Natural killer cell (primary cell): ENCODE measurements around the gene ANK3. TPM values are rescaled to one million over a fixed set of nuclear protein-coding genes. Genes with fewer than 3 reads are reported as not detected.
A peak's percentile ranks its signal among the peaks of the same experiment; 100 is the strongest.

Experiments
- ATAC-seq, 3 donors: fragments of 150-1000 bp in 2 of 3; fragments of 200-7000 bp in 1 of 3; cut with Tn5 transposase; 1 replicate in 1 of 3; 2 replicates in 2 of 3; pipeline ENCODE4 v1.10.0; 2021; ENCODE audit warnings: mild to moderate bottlenecking in 2 of 3, moderate library complexity in 2 of 3
- DNase-seq, 2 donors: peaks; one replicate each; pipeline versions ENCODE4 v3.0.0 to v3.0.0-alpha.2; 2013 to 2021; ENCODE audit warnings: mixed read lengths in 1 of 2
- H3K27ac ChIP-seq: one replicate; pipeline ENCODE4 v1.5.1; 2013; ENCODE audit warnings: mild to moderate bottlenecking, low read length
- H3K27me3 ChIP-seq: one replicate; pipeline ENCODE4 v1.6.1; 2013; ENCODE audit warnings: low read length; ENCODE audit not compliant: control insufficient read depth, insufficient read depth
- H3K36me3 ChIP-seq: one replicate; pipeline ENCODE4 v1.6.1; 2013; ENCODE audit warnings: low read length; ENCODE audit not compliant: control insufficient read depth, insufficient read depth
- H3K4me1 ChIP-seq: one replicate; pipeline ENCODE4 v1.6.1; 2013; ENCODE audit warnings: low read length; ENCODE audit not compliant: control insufficient read depth, insufficient read depth
- H3K4me3 ChIP-seq: one replicate; pipeline ENCODE4 v1.5.1; 2013; ENCODE audit warnings: low read length
- H3K9me3 ChIP-seq: one replicate; pipeline ENCODE4 v1.6.1; 2013; ENCODE audit warnings: low read length; ENCODE audit not compliant: control insufficient read depth, insufficient read depth
- H3K27ac Mint-ChIP-seq, 2 donors: one replicate each; pipeline ENCODE4 v1.8.0; 2022; ENCODE audit warnings: mild to moderate bottlenecking in 2 of 2, mixed read lengths in 2 of 2, moderate library complexity in 1 of 2
- H3K27me3 Mint-ChIP-seq, 2 donors: one replicate each; pipeline ENCODE4 v1.8.0; 2022; ENCODE audit warnings: low read depth in 2 of 2, mixed read lengths in 2 of 2
- H3K36me3 Mint-ChIP-seq: one replicate; pipeline ENCODE4 v1.8.0; 2022; ENCODE audit warnings: mixed read lengths
- H3K4me1 Mint-ChIP-seq, 2 donors: one replicate each; pipeline ENCODE4 v1.8.0; 2022; ENCODE audit warnings: mixed read lengths in 2 of 2
- H3K4me3 Mint-ChIP-seq: one replicate; pipeline ENCODE4 v1.8.0; 2022; ENCODE audit warnings: mild to moderate bottlenecking, moderate library complexity, mixed read lengths
- H3K9me3 Mint-ChIP-seq, 2 donors: one replicate each; pipeline ENCODE4 v1.8.0; 2022; ENCODE audit warnings: mixed read lengths in 2 of 2
- WGBS: methylation state at CpG from one replicate; pipeline ENCODE4 v1.1.7; 2013; ENCODE audit warnings: missing lambda C conversion rate; ENCODE audit not compliant: insufficient coverage; 5-methylcytosine and 5-hydroxymethylcytosine counted together
- intact Hi-C: fragments of 100-400 bp; cut with micrococcal nuclease; formaldehyde crosslinking; loops from one replicate; pipeline ENCODE4 v1.14.2; 2022
- total RNA-seq, 4 donors: library from RNA; stranded (reverse); fragments of 120-200 nt in 1 of 4; gene quantifications; one replicate each; pipeline versions ENCODE4 v1.2.3 to v1.2.4, GENCODE V29; 2013 to 2022
- TF ChIP-seq, protein P1 (sequence below): fragments of 200-600 bp; IDR thresholded peaks from one replicate; pipeline ENCODE4 v1.8.0; 2022; ENCODE audit warnings: antibody characterized with exemption

The ANK3 gene
- total RNA-seq, result 10 to 100 TPM in 2 of 3 donors, 1 to 10 TPM in 1; 4.4 to 12.9 (median 11.4) TPM
- total RNA-seq (2013), result 22.5 TPM

DNA sequence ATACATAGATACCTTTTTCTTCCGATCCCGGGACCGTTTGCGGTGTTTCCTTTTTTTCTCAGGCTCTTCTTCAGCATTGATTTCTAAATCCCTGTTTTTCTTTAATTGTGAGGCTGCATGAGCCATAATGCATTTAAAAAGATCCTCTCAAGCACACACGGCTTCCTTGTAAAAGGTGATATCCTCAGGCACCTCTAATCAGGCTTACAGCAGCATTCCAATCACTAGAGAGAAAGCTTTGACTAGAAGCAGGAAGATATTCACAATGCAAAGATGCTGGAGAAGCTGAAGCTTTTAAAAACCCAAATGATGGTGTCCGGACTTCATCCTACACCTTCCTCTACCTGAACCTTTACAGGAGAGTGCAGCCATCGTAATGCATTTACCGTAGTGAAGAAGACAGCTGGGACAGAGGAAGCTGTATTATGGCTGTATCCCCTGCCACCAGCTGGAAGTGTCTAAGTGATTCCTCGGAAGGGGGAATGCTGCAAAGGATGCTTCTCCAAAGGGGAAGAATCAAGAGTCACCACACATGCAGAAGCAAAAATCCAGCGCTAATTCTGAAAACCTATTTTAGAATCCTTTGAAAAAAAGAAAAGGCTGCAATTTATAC is at the start of gene ANK3:
Gene ANK3 (minus strand): TSS at position 463 of the 613 bp plus-strand sequence. CDS start 337 bp downstream, at position 126.
- Mint-ChIP-seq H3K4me3 (no peak within 1 kb of the TSS), H3K27ac (no peak within 1 kb of the TSS), H3K4me1 (peaks cover 0 to 3% of the 10 kb centered on the region in 2 donors), H3K27me3 (peaks cover 0 to 3% of the 10 kb centered on the region in 2 donors), H3K36me3 (no peaks in the 10 kb centered on the region), H3K9me3 (no peaks in the 10 kb centered on the region)
- H3K9me3 ChIP-seq, result no peaks in the 10 kb centered on the region
- 93% methylated on average over 9 of the region's 10 CpGs for WGBS
- DNase-seq (no peak), ATAC-seq (no peak)
- intact Hi-C loops, result no loop called here
- H3K4me1 ChIP-seq, result peaks cover 3% of the 10 kb centered on the region
- H3K27me3 ChIP-seq, result no peaks in the 10 kb centered on the region
- no peak within 1 kb of the TSS for H3K4me3 ChIP-seq
- H3K27ac ChIP-seq, result no peak within 1 kb of the TSS
- TF ChIP-seq, protein P1, sequence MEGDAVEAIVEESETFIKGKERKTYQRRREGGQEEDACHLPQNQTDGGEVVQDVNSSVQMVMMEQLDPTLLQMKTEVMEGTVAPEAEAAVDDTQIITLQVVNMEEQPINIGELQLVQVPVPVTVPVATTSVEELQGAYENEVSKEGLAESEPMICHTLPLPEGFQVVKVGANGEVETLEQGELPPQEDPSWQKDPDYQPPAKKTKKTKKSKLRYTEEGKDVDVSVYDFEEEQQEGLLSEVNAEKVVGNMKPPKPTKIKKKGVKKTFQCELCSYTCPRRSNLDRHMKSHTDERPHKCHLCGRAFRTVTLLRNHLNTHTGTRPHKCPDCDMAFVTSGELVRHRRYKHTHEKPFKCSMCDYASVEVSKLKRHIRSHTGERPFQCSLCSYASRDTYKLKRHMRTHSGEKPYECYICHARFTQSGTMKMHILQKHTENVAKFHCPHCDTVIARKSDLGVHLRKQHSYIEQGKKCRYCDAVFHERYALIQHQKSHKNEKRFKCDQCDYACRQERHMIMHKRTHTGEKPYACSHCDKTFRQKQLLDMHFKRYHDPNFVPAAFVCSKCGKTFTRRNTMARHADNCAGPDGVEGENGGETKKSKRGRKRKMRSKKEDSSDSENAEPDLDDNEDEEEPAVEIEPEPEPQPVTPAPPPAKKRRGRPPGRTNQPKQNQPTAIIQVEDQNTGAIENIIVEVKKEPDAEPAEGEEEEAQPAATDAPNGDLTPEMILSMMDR, result no peak
- H3K36me3 ChIP-seq, result no peaks in the 10 kb centered on the region

DNA sequence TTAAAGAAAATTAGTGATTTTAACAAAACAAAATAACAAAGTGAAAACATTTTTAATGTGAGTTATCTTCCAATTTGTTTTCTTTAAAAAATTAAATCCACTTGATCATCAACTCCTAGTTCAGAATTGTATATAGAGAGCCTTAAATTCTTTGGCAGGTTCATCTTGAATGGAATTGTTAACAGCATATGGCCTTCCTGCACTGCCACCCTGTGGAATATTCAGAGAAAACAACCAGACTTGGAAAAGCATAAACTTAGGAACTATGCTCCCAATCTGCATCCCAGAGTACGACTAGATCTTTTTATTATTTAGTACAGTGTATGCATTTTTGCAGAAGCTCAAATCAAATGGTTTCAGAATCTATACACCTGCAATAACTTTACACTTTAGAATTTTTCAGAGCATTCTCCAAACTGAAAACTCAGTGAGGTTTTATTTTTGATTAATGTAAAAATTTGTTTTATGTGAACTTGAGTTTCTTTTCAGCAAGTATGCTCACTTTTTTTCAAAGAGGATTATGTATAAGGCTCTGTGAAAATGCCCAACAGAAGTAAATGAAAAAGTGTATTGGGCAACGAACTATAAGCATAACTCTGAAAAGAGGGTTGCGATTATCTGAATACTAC is 44.9 kb upstream of the ANK3 start:
- intact Hi-C loops, result loop anchor here (2.0 to 5.0 kb wide), 2 partner anchors 230 to 332 kb away; no protein-coding TSS in a partner anchor
- Mint-ChIP-seq H3K4me3 (no peak overlapping the region), H3K27me3 (no peaks in the 10 kb centered on the region), H3K27ac (no peak overlapping the region), H3K4me1 (no peaks in the 10 kb centered on the region), H3K9me3 (no peaks in the 10 kb centered on the region), H3K36me3 (no peaks in the 10 kb centered on the region)
- no peaks in the 10 kb centered on the region for H3K4me1 ChIP-seq
- no peak overlapping the region for H3K4me3 ChIP-seq
- H3K27me3 ChIP-seq, result no peaks in the 10 kb centered on the region
- WGBS, result 86% methylated on average over 2 of the region's 3 CpGs
- H3K36me3 ChIP-seq, result no peaks in the 10 kb centered on the region
- TF ChIP-seq, protein P1, result peak; percentile 27
- ATAC-seq (no peak), DNase-seq (peak in 1 of 2 donors; percentile 32)
- H3K9me3 ChIP-seq, result no peaks in the 10 kb centered on the region
- H3K27ac ChIP-seq, result no peak overlapping the region

DNA sequence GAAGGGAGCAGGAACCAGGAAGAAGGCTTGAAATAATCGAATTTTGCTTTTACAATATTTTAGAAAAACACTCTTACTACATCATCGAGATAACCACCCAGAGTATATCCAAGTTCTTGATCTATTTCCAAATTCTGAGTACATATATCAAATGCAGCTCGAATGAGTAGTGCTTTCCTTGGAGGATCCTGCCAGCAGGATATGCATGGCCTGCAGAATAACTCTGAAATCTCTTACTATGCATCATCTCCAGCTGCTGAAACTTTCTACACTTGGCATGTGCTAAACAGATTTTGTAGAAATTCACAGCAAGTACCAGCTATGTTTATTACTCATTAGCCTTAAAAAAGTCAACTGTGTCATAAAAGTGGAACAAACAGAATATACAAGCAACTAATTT is 44.0 kb upstream of the ANK3 start:
- H3K4me1 Mint-ChIP-seq, result no peaks in the 10 kb centered on the region
- TF ChIP-seq, protein P1, result no peak
- no peaks in the 10 kb centered on the region for H3K36me3 Mint-ChIP-seq
- Histone ChIP-seq H3K9me3 (no peaks in the 10 kb centered on the region), H3K27me3 (no peaks in the 10 kb centered on the region), H3K27ac (no peak overlapping the region), H3K4me3 (no peak overlapping the region), H3K36me3 (no peaks in the 10 kb centered on the region), H3K4me1 (no peaks in the 10 kb centered on the region)
- intact Hi-C loops, result loop anchor here (2.0 to 5.0 kb wide), 2 partner anchors 229 to 331 kb away; no protein-coding TSS in a partner anchor
- no peaks in the 10 kb centered on the region for H3K27me3 Mint-ChIP-seq
- no peaks in the 10 kb centered on the region for H3K9me3 Mint-ChIP-seq
- no peak overlapping the region for H3K4me3 Mint-ChIP-seq
- 60% methylated on average over 3 of the region's 3 CpGs for WGBS
- ATAC-seq, result no peak
- H3K27ac Mint-ChIP-seq, result no peak overlapping the region
- no peak for DNase-seq
